Mesenchymal stem cell (in vitro differentiated cells and primary cell): ENCODE measurements around the gene ACE2.

Experiments
- DNase-seq: peaks from one replicate; pipeline ENCODE4 v3.0.0-alpha.2; 2013
- H2AFZ ChIP-seq: one replicate; pipeline ENCODE4 v1.6.1; 2013; ENCODE audit warnings: low read depth, mild to moderate bottlenecking, control low read depth, inconsistent platforms, low read length, moderate library complexity
- H2AK5ac ChIP-seq: 2 replicates; pipeline ENCODE4 v1.6.1; 2013; ENCODE audit warnings: low read length, moderate library complexity, mild to moderate bottlenecking, inconsistent platforms; ENCODE audit not compliant: severe bottlenecking
- H2BK120ac ChIP-seq: one replicate; pipeline ENCODE4 v1.6.1; 2013; ENCODE audit warnings: low read depth, mild to moderate bottlenecking, inconsistent platforms, low read length, moderate library complexity
- H2BK12ac ChIP-seq, 2 experiments: one replicate each; pipeline ENCODE4 v1.6.1; 2013; ENCODE audit warnings: inconsistent platforms in 2 of 2, low read length in 2 of 2, mild to moderate bottlenecking in 2 of 2, moderate library complexity in 2 of 2, control low read depth in 1 of 2
- H2BK15ac ChIP-seq: one replicate; pipeline ENCODE4 v1.6.1; 2013; ENCODE audit warnings: mild to moderate bottlenecking, low read depth, inconsistent platforms; ENCODE audit not compliant: poor library complexity, severe bottlenecking
- H2BK5ac ChIP-seq: 2 replicates; pipeline ENCODE4 v1.6.1; 2013; ENCODE audit warnings: low read depth, mild to moderate bottlenecking, low read length, control low read depth, inconsistent platforms; ENCODE audit not compliant: poor library complexity, severe bottlenecking
- H3K14ac ChIP-seq, 2 experiments: one replicate each; pipeline ENCODE4 v1.6.1; 2013; ENCODE audit warnings: inconsistent platforms in 2 of 2, low read length in 2 of 2, control low read depth in 1 of 2, mild to moderate bottlenecking in 1 of 2, moderate library complexity in 1 of 2
- H3K18ac ChIP-seq, 2 experiments: one replicate each; pipeline ENCODE4 v1.6.1; 2013; ENCODE audit warnings: inconsistent platforms in 2 of 2, low read length in 2 of 2, control low read depth in 1 of 2, low read depth in 1 of 2, mild to moderate bottlenecking in 1 of 2
- H3K23ac ChIP-seq, 2 experiments: one replicate each; pipeline ENCODE4 v1.6.1; 2013; ENCODE audit warnings: inconsistent platforms in 2 of 2, low read length in 2 of 2, mild to moderate bottlenecking in 2 of 2, moderate library complexity in 2 of 2, control low read depth in 1 of 2
- H3K27ac ChIP-seq: 2 replicates; pipeline ENCODE4 v1.5.1; 2013; ENCODE audit warnings: mild to moderate bottlenecking, moderate library complexity, low read length, control low read depth, inconsistent platforms; ENCODE audit not compliant: poor library complexity, severe bottlenecking
- H3K27me3 ChIP-seq, 2 experiments: 2 replicates each; pipeline versions ENCODE4 v1.6.1 to v1.7.0; 2013; ENCODE audit warnings: low read length in 2 of 2, mild to moderate bottlenecking in 2 of 2, moderate library complexity in 2 of 2, control low read depth in 1 of 2, inconsistent platforms in 1 of 2; ENCODE audit not compliant: control insufficient read depth in 1 of 2, insufficient read depth in 1 of 2
- H3K36me3 ChIP-seq, 2 experiments: 2 replicates each; pipeline versions ENCODE4 v1.6.1 to v1.7.0; 2013; ENCODE audit warnings: low read length in 2 of 2, control low read depth in 1 of 2, inconsistent platforms in 1 of 2, low read depth in 1 of 2, mild to moderate bottlenecking in 1 of 2; ENCODE audit not compliant: insufficient read depth in 2 of 2, control insufficient read depth in 1 of 2
- H3K4ac ChIP-seq, 2 experiments: one replicate each; pipeline ENCODE4 v1.6.1; 2013; ENCODE audit warnings: inconsistent platforms in 2 of 2, low read length in 2 of 2, mild to moderate bottlenecking in 2 of 2, moderate library complexity in 2 of 2, control low read depth in 1 of 2, low read depth in 1 of 2
- H3K4me1 ChIP-seq: 2 replicates; pipeline ENCODE4 v1.6.1; 2013; ENCODE audit warnings: low read depth, low read length, control low read depth; ENCODE audit not compliant: control insufficient read depth, insufficient read depth
- H3K4me2 ChIP-seq: 2 replicates; pipeline ENCODE4 v1.6.1; 2013; ENCODE audit warnings: low read length, mild to moderate bottlenecking, inconsistent platforms; ENCODE audit not compliant: poor library complexity, severe bottlenecking
- H3K4me3 ChIP-seq, 2 experiments: 2 replicates each; pipeline versions ENCODE4 v1.5.1 to v1.7.0; 2013; ENCODE audit warnings: low read length in 2 of 2, mild to moderate bottlenecking in 2 of 2, control low read depth in 1 of 2, low read depth in 1 of 2; ENCODE audit not compliant: insufficient read depth in 1 of 2
- H3K79me1 ChIP-seq: replicated peaks from 2 replicates; pipeline ENCODE4 v1.6.1; 2013; ENCODE audit warnings: mild to moderate bottlenecking, control low read depth, low read length, inconsistent platforms; ENCODE audit not compliant: poor library complexity, severe bottlenecking
- H3K9ac ChIP-seq: 2 replicates; pipeline ENCODE4 v1.7.0; 2013; ENCODE audit warnings: mild to moderate bottlenecking, low read length, moderate library complexity
- H3K9me3 ChIP-seq: 2 replicates; pipeline ENCODE4 v1.7.0; 2013; ENCODE audit warnings: mild to moderate bottlenecking, low read length; ENCODE audit not compliant: control insufficient read depth
- H4K8ac ChIP-seq: one replicate; pipeline ENCODE4 v1.6.1; 2013; ENCODE audit warnings: inconsistent platforms, mild to moderate bottlenecking, low read length, moderate library complexity
- H4K91ac ChIP-seq: one replicate; pipeline ENCODE4 v1.6.1; 2013; ENCODE audit warnings: mild to moderate bottlenecking, low read length, inconsistent platforms
- whole genome bisulfite sequencing: methylation state at CpG from one replicate; pipeline ENCODE4 v1.1.7; 2013; ENCODE audit warnings: mixed read lengths; 5-methylcytosine and 5-hydroxymethylcytosine counted together

ACE2 gene

GRCh38 chrX:15570145-15570544 lies 30.6 kb downstream of the ACE2 start:
- no peaks in the 10 kb centered on the region for H3K4me1 ChIP-seq
- WGBS, result 0% methylated on average over 1 of the region's 1 CpG

DNA sequence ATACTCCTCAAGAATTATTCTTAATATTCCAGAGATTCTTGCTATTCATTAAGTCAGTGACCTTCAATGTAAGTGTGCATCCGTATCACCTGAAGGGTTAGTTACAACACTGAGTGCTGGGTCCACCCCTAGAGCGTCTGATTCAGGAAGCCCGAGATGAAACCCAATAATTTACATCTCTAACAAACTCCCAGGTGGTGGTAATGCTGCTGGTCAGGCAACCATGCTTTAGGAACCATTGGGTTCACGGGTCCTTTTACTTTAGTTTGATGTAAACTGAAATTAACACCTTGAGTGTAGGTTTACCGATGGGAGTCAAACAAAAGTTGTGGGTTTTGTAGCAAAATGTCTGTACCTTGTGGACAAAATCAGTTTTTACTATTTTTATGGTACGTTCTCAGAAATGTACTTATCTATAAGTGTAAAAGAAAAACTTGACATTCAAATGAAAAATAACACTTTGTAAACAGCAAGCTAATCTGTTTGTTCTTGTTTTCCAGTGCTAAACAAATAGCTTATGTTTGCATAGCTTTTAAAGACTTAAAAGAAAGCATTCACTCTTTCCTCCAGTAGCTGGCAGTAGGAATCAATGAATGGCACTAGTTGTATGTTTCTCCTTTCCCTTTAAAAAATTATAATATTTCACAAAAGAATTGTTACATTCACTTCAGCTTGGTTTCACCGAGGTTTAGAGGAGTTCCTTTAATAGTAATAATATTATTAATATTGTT lies 32.7 kb downstream of the ACE2 start:
- no peak overlapping the region for H2BK5ac ChIP-seq
- 50% methylated on average over 2 of the region's 7 CpGs for WGBS
- H3K18ac ChIP-seq, result no peak overlapping the region
- no peak overlapping the region for H3K9ac ChIP-seq
- no peaks in the 10 kb centered on the region for H3K79me1 ChIP-seq
- no peak overlapping the region for H2BK12ac ChIP-seq
- H3K9me3 ChIP-seq, result no peaks in the 10 kb centered on the region
- no peak overlapping the region for H2AK5ac ChIP-seq
- H3K4me3 ChIP-seq, result no peak overlapping the region
- no peak overlapping the region for H3K23ac ChIP-seq
- no peaks in the 10 kb centered on the region for H3K4me1 ChIP-seq
- H2AFZ ChIP-seq, result no peak overlapping the region
- H3K36me3 ChIP-seq, result no peaks in the 10 kb centered on the region
- no peak overlapping the region for H3K4ac ChIP-seq
- no peak overlapping the region for H2BK15ac ChIP-seq
- H3K14ac ChIP-seq, result no peak overlapping the region
- H4K91ac ChIP-seq, result no peak overlapping the region
- H3K27me3 ChIP-seq, result peaks cover 0 to 51% of the 10 kb centered on the region in 2 experiments
- no peak overlapping the region for H3K4me2 ChIP-seq
- H3K27ac ChIP-seq, result no peak overlapping the region
- H4K8ac ChIP-seq, result no peak overlapping the region
- DNase-seq, result no peak
- H2BK120ac ChIP-seq, result no peak overlapping the region

More at GRCh38 chrX:15570145-15570544, 30.6 kb downstream of the ACE2 start:
- Histone ChIP-seq H3K4ac (no peak overlapping the region), H2AFZ (no peak overlapping the region), H3K18ac (no peak overlapping the region), H3K23ac (no peak overlapping the region), H3K14ac (no peak overlapping the region), H2BK5ac (no peak overlapping the region), H3K79me1 (no peaks in the 10 kb centered on the region), H4K91ac (no peak overlapping the region), H2AK5ac (no peak overlapping the region), H2BK120ac (no peak overlapping the region), H2BK12ac (no peak overlapping the region), H3K27ac (no peak overlapping the region), H2BK15ac (no peak overlapping the region), H3K9me3 (no peaks in the 10 kb centered on the region), H3K27me3 (peaks cover 0 to 64% of the 10 kb centered on the region in 2 experiments), H3K9ac (no peak overlapping the region), H3K4me3 (no peak overlapping the region), H3K36me3 (no peaks in the 10 kb centered on the region), H3K4me2 (no peak overlapping the region), H4K8ac (no peak overlapping the region)
- DNase-seq, result no peak

- Histone ChIP-seq H3K9me3 (no peaks in the 10 kb centered on the region), H4K91ac (no peak overlapping the region), H3K4me2 (no peak overlapping the region), H3K79me1 (no peaks in the 10 kb centered on the region), H2BK5ac (no peak overlapping the region), H2AFZ (no peak overlapping the region), H3K23ac (no peak overlapping the region), H2AK5ac (no peak overlapping the region), H2BK120ac (no peak overlapping the region), H3K4me3 (no peak overlapping the region), H3K4ac (no peak overlapping the region), H3K27me3 (peaks cover 0 to 44% of the 10 kb centered on the region in 2 experiments), H3K36me3 (no peaks in the 10 kb centered on the region), H2BK15ac (no peak overlapping the region), H3K18ac (no peak overlapping the region), H3K27ac (no peak overlapping the region), H3K4me1 (no peaks in the 10 kb centered on the region), H3K9ac (no peak overlapping the region), H2BK12ac (no peak overlapping the region), H4K8ac (no peak overlapping the region), H3K14ac (no peak overlapping the region)
- no CpG with 5 or more reads among the region's 1 CpG for WGBS
- no peak for DNase-seq
Measured at GRCh38 chrX:15567267-15567666, 33.5 kb downstream of the ACE2 start.

GRCh38 chrX:15566244-15566643 lies 34.5 kb downstream of the ACE2 start:
- H3K4ac ChIP-seq, result no peak overlapping the region
- H3K4me2 ChIP-seq, result no peak overlapping the region
- peaks cover 0 to 35% of the 10 kb centered on the region in 2 experiments for H3K27me3 ChIP-seq
- no peak overlapping the region for H2BK120ac ChIP-seq
- H3K9me3 ChIP-seq, result no peaks in the 10 kb centered on the region
- no peak overlapping the region for H4K8ac ChIP-seq
- H2AFZ ChIP-seq, result no peak overlapping the region
- no peaks in the 10 kb centered on the region for H3K79me1 ChIP-seq
- no peak overlapping the region for H2BK15ac ChIP-seq
- no peak overlapping the region for H2AK5ac ChIP-seq
- DNase-seq, result no peak
- no peak overlapping the region for H3K27ac ChIP-seq
- H2BK5ac ChIP-seq, result no peak overlapping the region
- no peak overlapping the region for H4K91ac ChIP-seq
- WGBS, result no CpG with 5 or more reads among the region's 1 CpG
- H3K4me3 ChIP-seq, result no peak overlapping the region
- H3K4me1 ChIP-seq, result no peaks in the 10 kb centered on the region
- no peak overlapping the region for H3K14ac ChIP-seq
- no peak overlapping the region for H2BK12ac ChIP-seq
- H3K9ac ChIP-seq, result no peak overlapping the region
- H3K18ac ChIP-seq, result no peak overlapping the region
- H3K36me3 ChIP-seq, result no peaks in the 10 kb centered on the region
- no peak overlapping the region for H3K23ac ChIP-seq
